NCI-H146 treated with DMSO at 0.1 percent for 48 hours (cell line): ENCODE data around the gene APOBEC4.

ENCODE experiments used
- DNase-seq: peaks from one replicate; lab custom pipeline; 2025; ENCODE audit not compliant: unreplicated experiment; lab: John Stamatoyannopoulos, UW

APOBEC4 gene

GRCh38 chr1:183604815-183605214 lies 48.3 kb downstream of the APOBEC4 start:
- no peak for DNase-seq

GRCh38 chr1:183604038-183604808 lies 48.9 kb downstream of the APOBEC4 start:
- no peak for DNase-seq

DNA sequence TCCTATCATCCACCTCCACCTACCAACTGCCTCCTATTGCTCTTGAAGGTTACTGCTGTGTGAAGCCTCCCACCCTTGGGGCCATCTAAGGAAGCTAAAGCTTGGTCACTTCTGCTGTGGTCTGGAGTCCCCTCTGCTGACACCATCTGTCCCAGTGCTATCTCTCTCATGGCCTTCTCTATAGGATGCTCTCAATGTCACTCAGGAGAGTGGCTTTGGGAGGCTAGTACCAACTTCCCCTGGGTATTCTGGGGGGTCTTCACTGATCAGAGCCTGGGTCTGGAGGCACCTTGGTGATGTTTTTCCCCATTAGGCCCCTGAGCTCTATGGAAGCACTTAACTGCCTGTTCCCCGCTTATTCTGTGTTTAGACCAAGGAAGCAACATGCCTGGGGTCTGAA lies 50.6 kb downstream of the APOBEC4 start:
- no peak for DNase-seq

DNA sequence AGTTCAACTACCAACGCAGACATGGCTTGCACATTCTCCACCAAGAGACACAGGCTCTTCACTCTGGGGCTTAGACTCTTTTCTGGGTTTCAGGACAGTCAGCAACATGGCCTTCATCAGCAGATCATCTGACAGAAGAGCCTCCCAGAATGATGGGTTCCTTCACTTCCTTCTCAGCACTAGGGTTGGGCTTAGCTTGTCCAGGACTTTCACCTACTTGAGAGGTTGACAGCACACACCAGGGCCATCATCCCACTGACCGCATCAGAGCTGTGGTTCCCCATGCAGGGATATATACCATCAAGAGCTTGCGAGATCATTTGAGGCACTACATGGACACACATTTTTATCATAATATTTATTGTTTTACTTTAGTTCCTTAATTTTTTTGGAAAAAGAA lies 52.5 kb downstream of the APOBEC4 start:
- no peak for DNase-seq

DNA sequence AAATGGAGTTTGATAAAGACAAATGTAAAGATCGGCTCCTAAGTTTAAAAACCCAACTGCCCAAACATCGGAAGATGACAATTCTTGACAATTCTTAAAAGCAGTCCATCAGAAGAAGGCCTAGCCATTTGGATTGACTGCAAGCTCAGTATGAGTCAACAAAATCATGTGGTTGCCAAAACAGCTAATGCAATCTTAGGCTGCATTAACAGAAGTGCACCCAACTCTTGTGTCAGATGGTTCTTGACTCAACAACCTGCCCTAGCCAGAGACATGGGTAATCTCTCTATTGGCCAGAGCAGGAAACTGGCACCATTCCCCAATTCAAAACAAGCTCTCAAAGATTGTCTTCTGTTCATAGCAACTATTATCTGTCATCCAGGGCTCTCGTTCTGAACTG lies 53.0 kb downstream of the APOBEC4 start:
- DNase-seq = no peak

DNA sequence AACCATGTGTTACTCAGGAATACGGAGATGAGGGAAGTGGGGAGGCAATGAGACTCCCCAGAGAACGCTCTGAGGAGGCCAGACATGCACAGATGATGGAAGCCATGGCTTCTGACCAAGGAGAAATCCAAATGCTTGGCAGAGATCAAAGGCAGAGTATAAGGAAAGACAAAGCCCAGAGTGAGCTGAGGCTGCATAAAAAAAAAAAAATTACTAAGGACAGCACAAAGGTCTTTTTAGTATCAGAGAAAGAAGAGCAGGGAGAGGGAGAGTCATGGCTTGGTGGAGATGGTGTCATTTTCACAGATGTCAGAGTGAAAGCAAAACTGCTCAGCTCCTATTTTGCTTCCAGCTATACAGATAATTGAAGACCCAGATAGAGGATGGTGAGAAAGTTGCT lies 54.7 kb downstream of the APOBEC4 start:
- no peak for DNase-seq

GRCh38 chr1:183597656-183598347 lies 55.3 kb downstream of the APOBEC4 start:
- DNase-seq = no peak

DNA sequence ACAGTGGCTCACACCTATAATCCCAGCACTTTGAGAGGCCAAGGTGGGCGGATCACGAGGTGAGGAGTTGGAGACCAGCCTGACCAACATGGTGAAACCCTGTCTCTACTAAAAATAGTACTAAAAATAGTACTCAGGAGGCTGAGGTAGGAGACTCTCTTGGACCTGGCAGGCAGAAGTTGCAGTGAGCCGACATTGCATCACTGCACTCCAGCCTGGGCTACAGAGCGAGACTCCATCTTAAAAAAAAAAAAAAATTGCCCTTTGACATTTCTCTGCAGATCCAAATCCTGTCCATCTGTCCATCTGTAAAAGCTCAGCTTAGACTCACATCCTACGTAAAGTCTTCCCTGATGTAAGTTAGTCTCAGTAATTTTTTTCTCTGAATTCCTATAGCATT lies 56.6 kb downstream of the APOBEC4 start:
- no peak for DNase-seq
